GM18873 (cell line): Measurements from ENCODE around the gene RPEL1.
"Not testable (repeated sequence)": the region's sequence is repeated elsewhere in the genome, so short reads cannot be mapped to it uniquely, and the experiment has no call there.

Experiments used
- ATAC-seq: cut with Tn5 transposase; IDR thresholded peaks from one replicate; pipeline ENCODE4 v1.9.1; 2021; ENCODE audit warnings: mild to moderate bottlenecking, moderate library complexity, moderate number of reproducible peaks; ENCODE audit not compliant: unreplicated experiment, low FRiP score

RPEL1 gene

GRCh38 chr10:103232772-103233488 lies 12.8 kb upstream of the RPEL1 start:
- no peak for ATAC-seq

- ATAC-seq: no peak
Measured at GRCh38 chr10:103235775-103236174, 9.9 kb upstream of the RPEL1 start.

GRCh38 chr10:103238506-103239252 lies 7.0 kb upstream of the RPEL1 start:
- no peak for ATAC-seq

GRCh38 chr10:103241262-103242011 lies 4.2 kb upstream of the RPEL1 start:
- ATAC-seq: no peak

GRCh38 chr10:103244666-103245271 lies 918 bp upstream of the RPEL1 start:
- ATAC-seq: no peak

- no peak for ATAC-seq
Measured at GRCh38 chr10:103246324-103246723, 637 bp downstream of the RPEL1 start.

GRCh38 chr10:103254113-103254512 lies 8.4 kb downstream of the RPEL1 start:
- ATAC-seq: no peak

- ATAC-seq: no peak
Measured at GRCh38 chr10:103254538-103255325, 9.0 kb downstream of the RPEL1 start.

GRCh38 chr10:103256613-103257012 lies 10.9 kb downstream of the RPEL1 start:
- no peak for ATAC-seq

- no peak for ATAC-seq
Measured at GRCh38 chr10:103257812-103258211, 12.1 kb downstream of the RPEL1 start.

GRCh38 chr10:103258928-103259327 lies 13.2 kb downstream of the RPEL1 start:
- not testable (repeated sequence) for ATAC-seq

- ATAC-seq: no peak
Measured at GRCh38 chr10:103259989-103260388, 14.3 kb downstream of the RPEL1 start.

- ATAC-seq: no peak
Measured at GRCh38 chr10:103262229-103262628, 16.5 kb downstream of the RPEL1 start.

GRCh38 chr10:103265717-103266329 lies 20.1 kb downstream of the RPEL1 start:
- no peak for ATAC-seq

GRCh38 chr10:103273041-103273441 lies 27.4 kb downstream of the RPEL1 start:
- ATAC-seq: no peak

- ATAC-seq: no peak
Measured at GRCh38 chr10:103276251-103276895, 30.7 kb downstream of the RPEL1 start.

GRCh38 chr10:103276896-103277712 lies 31.4 kb downstream of the RPEL1 start, which contains the start of gene INA:
INA (plus strand) TSS chr10:103277138; CDS start chr10:103277212, 74 bp downstream.
- ATAC-seq: no peak
